Activated CD4-positive, CD25-positive, alpha-beta regulatory T cell treated with anti-CD3 and anti-CD28 coated beads, Interleukin-2, amount 50 U/mL, for 24 hours (primary cell): ENCODE results near the gene QKI.
A peak's percentile ranks its signal among the peaks of the same experiment; 100 is the strongest.
"Not testable (repeated sequence)": the region's sequence is repeated elsewhere in the genome, so short reads cannot be mapped to it uniquely, and the experiment has no call there.

Experiments
- ATAC-seq, 2 donors: fragments of 150-1000 bp; cut with Tn5 transposase; one replicate each; pipeline ENCODE4 v1.10.0; 2021; ENCODE audit warnings: mild to moderate bottlenecking in 1 of 2, moderate library complexity in 1 of 2

QKI gene

DNA sequence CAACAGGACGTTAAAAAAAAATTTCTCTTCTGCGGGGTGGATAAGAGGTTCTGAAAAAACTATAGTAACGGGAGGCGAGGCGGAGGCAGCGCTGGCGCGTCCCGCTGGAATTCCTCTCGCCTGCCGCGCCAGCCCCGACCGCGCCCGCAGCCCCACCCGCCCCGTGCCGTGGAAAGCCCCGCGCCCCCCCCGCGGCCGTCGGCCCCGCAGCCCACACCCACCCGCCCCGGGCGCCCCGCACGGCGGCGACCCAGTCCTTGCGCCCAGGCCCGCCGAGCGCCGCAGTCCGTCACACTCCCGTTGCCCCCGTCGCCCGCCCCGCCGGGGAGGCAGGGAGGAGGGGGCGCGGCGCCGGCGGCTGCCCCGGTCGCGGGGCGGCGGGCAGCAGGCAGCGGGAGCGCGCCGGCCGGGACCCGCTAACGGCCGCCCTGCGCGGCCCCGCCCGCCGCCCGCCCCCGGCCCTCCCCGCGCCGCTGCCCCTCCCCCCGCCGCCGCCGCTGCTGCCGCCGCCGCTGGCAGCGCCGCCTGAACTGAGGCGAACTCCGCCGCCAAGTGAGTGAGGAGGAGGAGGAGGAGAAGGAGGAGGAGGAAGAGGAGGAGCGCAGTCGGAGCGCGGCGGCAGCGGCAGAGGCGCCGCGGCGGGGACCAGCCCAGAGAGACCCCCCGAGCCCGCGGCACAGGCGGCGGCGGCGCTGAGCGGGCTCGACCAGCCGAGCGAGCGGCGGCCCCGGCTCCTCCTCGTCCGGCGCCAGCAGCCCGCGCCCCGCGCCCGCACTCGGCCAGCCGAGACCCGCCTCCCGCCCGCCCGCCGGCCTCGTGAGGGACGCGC, at the start of gene QKI:
QKI (plus strand) TSS at position 602 of the 829 bp plus-strand sequence. CDS start 476 bp downstream, outside the sequence.
- ATAC-seq, result peak; percentile 60 to 63

DNA sequence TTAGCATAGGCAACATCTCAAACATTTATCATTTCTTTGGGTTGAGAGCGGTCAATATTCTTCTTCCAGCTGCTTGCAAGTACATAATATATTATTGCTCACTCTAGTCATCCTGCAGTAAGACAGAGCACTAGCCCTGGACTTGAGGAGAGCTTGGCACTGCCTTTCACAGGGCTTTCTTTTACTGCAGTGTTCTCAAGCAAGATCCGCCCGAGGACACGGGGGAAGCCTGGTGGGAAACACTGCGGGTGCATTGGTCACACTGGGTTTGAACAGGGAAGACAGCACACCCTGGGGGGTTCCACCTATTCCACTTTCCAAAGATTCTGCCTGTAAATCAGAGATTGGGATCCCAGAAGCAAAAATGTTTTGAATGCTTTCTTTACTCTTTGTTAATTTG, 48.2 kb upstream of the QKI start:
- no peak for ATAC-seq

DNA sequence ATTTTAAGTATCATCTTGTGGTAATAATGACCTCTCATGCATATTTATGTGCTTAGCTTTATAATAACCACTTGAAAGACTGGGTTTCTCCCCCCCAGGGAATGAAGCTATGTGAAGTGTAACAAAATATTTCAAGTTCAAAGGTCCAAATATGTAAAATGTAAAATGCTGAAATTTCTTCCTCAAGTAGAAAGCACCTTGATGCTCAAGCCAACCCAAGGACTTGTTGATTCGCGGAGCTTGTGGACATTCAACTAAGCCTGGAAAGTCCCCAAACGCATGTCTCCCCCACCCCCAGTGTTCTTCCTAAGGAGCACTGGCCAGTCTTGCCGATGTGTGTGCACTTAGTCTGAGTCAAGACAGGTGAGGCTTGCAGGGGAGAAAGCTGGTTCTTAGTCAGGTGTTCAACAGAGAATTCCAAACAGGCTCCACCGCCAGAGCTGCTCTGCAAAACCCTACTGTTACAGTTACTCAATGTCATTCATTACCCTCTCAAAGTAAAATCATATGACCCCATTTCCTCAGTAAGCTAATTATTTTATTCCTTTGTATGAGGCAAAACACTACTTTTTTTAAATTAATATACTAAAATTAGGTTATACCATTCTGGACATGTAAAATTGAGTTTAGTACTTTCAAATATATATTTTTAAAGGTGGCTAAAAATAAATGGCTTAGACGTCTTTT, 46.9 kb upstream of the QKI start:
- no peak for ATAC-seq

DNA sequence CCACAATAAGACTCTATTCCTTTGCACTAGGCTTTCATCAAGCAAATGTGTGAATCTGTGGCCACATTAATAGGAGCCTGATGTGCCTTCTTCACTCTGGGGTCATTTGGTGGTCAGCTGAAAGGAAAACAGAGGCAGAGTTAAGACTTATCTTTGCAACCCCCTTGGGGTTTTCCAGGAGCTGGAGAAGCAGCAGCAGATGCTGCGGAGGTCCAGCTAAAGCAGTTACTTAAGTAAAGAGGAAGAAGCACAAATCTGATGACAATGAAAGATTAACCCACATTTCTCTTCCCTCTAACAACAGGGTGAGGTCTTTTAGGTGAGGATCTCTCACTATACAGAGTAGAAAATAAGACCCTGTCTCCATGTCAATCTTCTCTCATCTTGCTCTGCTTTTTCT, 45.4 kb upstream of the QKI start:
- ATAC-seq, result no peak

DNA sequence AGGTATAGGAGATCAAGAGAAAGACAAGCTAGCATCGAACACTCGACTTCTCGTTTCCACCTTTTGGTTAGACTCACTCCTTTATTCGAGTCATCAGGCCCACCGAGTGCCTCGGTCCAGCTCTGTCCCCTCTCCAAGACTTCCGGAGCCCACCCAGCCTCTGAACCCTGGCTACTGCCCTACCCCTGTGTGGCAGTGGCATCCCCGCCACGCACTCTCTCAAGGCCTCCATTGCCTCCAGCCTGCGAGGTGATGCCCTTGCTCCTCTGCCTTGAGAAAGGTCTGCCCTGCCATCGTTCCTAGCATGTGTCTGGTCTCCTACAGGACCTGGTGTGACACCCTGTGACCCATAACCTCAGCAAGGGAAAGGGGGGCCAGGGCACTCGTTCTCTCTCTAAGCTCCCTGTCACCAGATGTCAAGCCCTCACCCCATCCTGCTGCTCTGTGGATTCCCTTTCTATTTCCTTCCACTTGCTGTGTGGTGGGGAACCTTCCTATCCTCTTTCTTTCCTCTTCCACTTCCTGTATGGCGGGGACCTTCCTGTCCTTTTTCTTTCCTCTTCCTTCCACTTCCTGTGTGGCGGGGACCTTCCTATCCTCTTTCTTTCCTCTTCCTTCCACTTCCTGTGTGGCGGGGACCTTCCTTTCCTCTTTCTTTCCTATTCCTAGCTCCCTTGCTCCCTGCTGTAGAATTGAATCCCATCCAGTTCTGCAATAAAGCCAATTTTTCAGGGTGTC, 44.7 kb upstream of the QKI start:
- no peak for ATAC-seq

DNA sequence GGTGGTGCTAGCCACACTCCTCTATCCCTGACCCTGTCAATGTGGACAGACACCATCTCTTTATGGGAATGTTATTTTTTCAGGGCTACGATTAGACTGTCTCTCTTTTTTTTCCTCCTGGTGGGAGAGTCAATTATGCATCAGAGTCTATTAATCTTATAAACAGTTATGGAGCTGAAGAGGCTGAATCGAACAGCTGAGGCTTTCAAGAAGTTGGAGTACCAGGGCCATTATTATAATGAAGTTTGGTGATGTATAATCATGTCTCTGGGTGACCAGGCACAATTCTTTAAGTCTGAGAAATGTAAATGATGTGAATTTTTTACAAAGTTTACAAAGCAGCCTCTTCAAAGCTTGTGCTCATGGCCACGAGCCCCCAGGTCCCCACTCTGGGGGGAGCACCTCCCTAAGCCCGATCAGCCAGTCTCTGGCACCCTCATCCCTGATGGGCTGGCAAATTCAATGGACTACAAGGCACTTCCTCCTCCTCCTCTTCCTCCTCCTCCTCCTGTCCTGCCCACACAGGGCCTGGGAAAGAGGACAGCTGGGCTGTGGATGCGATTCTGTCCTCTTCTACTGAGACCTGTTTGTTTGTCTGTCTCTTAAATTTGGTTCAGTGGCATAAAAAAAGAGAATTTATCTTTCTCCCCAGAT, 43.9 kb upstream of the QKI start:
- no peak for ATAC-seq

DNA sequence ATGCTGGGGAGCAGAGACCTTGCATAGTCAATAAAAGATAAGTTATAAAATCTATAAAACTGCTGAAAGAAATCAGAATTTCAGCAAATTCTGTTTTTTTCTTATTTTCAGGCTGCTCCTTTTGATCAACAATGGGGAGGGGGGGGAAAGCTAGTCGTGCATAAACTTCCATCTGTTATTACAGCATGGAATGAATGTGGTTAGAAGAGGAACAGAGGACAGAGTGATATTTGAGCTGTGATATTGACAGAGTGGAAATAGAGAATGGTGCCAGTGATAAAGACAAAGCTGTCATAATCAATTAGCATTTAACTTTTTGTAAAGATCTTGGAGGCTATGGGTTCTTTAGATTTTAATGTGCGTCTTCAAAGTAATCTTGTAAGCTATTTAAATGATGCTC, 43.4 kb upstream of the QKI start:
- no peak for ATAC-seq

DNA sequence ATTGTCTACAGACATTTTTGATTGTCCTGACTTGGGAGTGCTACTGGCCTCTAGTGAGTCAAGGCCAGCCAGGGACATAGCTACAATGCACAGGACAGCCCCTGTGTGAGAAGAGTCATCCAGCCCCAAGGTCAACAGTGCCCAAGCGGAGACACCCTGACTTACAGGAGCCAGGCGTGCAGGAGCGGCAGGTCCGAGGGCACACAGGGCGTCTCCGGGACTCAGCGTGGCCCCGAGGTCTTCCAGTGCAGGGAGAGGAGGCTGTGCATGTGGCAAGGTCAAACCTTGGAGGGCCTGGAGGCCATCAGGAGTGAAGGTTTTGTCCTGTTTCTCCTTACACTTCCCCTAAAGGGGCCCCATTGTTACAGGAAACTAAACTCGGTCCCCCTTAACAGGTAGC, 41.3 kb upstream of the QKI start:
- ATAC-seq, result no peak

DNA sequence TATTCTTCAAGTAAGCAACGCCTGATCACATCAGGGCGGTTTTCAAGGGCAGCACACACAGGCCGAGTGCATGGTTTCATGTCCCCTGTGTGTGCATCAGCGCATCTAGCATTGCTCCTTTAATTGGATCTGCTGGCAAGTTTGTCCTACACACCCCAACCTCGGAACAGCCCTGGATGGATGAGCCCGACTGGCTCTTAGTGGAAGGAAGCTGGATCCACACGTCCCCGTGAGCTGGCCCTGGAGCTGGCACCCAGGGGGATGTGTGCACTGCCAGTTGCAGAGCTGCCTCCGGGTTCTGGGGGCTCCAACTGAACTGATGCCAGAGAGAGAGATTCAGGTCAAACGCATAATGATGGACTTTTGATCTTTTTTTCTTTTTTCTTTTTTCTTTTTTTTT, 39.2 kb upstream of the QKI start:
- ATAC-seq, result no peak

DNA sequence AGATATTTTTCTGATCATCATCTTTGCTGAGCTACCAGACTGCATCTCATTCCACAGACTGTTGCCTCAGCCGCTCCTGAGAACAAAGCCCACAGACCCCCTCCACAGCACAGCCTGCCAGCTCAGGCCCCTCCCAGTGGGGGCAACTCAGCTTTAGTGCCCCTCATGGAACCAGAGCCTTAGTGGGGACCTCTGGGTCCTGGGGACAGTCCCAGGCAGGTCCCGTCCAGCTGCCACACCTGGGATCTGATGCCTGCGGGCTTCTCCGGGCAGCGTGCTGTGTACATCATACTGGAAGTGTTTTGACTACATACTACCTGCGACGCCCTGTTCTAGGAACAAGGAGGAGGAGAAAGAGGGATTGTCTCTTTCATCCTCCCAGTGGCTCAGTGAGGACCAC, 38.3 kb upstream of the QKI start:
- no peak for ATAC-seq

DNA sequence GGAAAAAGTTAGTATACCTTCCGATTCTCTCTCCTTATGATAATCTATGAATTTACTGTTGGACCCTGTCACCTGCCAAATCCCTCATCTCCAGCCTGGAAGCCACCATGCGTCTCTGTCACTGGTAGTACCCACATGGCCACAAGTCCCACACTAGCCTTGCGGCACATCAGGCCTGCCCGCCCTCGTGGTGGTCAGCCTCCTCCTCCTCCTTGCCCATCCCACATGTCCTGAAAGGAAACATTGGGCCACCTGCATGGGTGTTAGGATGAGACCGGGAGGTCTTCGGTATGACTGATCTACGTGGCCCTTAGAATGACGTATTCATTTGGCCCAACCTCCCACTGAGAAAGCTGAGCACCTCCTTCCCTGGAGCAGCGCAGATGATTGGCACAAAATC, 37.0 kb upstream of the QKI start:
- no peak for ATAC-seq

DNA sequence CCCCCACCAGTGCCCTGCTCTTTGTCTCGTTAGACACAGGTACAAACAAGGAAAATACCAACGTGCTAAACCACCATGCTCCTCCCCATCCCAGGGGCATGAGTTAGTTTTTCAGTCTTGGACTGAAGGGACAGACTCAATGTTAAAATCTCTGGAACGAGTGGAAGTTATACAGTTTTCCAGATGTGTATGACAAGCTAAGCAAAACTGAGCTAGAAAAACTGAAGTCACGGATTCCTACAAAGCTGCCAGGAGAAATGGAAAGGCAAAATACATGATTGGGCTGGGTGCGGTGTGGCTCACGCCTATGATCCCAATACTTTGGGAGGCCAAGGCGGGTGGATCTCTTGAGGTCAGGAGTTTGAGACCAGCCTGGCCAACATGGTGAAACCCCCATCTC, 34.3 kb upstream of the QKI start:
- no peak for ATAC-seq

DNA sequence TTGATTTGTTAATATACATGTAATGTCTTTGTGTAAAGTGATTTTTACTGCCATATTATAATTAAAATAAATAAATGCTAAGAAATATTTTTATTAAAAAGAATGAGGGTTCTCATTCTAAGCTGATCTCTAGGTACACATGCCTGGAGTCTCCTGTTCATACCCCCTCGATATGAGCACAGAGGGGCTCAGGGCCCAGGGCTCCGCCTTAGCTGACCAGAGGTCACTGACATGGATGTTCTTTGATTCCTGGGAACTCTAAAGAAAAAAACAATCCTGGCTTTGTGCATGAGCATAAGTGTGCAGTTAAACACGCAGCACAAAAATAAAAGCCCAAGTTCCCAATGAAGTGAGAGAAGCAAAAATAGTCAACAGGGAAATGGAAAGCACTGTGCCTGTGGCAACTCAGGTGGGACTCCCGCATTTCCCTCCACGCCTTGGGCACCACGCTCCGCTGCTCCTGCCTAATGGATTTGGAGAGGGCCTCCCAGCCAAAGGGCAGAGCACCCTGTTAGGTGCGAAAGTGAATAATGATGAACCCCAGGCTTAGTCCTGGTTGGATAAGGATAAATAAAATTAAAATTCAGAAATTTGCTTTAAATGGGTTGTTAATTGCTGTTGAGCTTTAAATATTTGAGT, 33.3 kb upstream of the QKI start:
- no peak for ATAC-seq

DNA sequence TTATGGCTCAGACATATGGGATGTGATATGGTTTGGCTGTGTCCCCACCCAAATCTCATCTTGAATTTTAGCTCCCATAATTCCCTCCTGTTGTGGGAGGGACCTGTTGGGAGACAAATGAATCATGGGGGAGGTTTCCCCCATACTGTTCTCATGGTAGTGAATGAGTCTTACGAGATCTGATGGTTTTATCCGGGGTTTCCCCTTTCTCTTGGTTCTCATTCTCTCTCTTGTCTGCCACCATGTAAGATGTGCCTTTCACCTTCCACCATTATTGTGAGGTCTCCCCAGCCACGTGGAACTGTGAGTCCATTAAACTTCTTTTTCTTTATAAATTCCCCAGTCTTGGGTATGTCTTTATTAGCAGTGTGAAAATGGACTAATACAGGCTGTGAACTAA, 31.1 kb upstream of the QKI start:
- not testable (repeated sequence) for ATAC-seq

DNA sequence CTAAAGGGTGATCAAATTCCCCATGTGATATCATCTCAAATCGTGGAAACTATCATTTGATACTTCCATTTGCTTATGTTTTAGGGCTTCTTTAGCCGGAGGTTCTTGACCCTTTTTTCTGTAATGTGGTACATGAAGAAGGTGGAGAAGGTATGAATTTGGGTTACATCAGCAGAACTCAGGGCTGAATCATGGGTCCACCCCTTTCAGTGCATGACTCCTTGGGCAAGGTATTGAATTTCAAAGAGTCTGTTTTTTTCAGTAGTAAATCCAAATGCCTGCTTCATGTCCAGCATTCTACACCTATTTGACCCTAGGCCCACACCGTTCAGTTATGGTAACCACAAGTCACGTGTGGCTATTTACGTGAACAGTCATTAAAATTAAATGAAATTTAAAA, 30.6 kb upstream of the QKI start:
- no peak for ATAC-seq

DNA sequence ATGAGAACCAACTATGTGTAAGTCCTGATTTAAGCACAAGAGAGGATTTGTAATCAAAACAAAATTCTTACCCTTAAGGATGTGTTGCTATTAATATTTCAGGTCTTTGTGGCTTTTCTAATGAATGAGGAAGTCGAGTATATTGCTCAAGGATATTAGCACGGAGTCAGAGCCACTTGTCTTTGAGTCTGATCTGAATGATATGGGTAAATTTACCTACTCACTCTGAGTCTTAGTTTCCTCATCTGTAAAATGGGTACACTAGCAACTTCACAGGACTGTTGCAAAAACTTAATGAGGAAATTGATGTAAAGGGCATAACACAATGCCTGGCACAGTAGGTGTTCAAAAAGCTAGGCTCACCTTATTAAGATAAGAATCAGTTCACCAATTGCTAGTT, 30.0 kb upstream of the QKI start:
- ATAC-seq, result no peak

DNA sequence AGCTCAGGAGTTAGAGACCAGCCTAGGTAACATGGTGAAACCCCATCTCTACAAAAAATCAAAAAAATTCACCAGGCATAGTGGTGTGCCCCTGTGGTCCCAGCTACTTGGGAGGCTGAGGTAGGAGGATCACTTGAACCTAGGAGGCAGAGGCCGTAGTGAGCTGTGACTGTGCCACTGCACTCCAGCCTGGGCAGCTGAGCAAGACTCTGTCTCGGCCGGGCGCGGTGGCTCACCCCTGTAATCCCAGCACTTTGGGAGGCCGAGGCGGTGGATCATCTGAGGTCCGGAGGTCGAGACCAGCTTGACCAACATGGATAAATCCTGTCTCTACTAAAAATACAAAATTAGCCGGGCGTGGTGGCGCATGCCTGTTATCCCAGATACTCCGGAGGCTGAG, 29.0 kb upstream of the QKI start:
- not testable (repeated sequence) for ATAC-seq

DNA sequence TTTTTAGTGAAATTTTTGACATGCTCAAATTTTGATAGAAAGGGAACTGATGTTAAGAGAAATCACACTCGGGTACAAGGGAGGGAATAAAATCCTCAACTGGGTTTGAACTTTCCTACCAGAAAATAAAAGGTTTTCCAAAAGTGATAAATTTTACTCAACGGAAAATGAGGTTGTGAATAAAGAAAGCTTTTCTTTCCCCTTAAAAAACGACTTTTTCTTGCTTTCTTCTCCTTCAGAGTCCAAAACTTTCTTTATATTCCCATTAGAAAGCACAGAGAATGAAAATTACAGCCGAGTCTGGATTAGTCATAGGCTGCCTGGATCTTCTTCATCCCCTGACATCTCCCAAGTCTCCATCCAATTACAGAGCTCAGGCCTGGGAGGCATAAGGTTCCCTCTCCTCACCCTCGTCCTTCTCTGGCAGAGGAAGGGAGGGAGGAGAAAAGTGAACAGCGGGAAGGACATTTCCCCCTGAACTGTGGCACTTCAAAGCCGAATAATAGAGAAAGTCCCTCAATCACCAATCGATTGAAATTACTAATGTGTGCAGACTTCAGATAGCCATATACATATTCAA, 28.1 kb upstream of the QKI start:
- ATAC-seq, result no peak

DNA sequence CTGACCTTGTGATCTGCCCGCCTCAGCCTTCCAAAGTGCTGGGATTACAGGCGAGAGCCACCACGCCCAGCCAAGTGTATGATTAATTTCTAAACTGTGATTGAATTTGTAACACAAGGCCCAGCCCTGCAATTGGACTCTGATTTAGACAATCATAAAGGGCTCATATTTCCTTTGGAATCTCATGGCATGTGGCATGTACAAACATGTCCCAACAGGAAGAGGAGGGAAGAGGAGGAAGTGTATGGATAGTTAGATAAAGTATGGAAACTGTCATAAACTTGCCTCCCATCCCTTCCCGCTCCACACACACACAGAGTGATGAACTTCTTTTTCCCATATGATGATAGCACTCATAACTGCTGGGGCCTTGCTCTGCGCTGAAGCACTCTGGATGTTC, 27.2 kb upstream of the QKI start:
- no peak for ATAC-seq

DNA sequence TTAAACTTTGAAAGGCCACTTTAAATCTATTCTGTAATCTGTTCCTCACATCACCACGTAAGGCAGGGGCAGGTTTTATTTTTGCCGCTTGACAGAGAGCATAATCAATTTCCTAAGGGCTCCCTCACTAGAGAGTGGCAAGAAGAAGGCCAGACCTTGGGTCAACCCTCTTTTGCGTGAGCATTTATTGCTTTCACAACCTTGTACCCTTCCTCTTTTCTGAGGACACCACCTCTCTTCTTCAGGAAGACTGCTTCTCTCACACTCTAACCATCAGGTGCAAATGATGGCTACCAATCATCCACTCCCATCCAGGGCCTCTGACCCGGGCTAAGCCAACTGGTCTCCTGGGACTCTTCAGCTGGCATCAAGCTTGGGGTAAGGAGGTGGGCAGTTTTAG, 25.2 kb upstream of the QKI start:
- ATAC-seq, result no peak

DNA sequence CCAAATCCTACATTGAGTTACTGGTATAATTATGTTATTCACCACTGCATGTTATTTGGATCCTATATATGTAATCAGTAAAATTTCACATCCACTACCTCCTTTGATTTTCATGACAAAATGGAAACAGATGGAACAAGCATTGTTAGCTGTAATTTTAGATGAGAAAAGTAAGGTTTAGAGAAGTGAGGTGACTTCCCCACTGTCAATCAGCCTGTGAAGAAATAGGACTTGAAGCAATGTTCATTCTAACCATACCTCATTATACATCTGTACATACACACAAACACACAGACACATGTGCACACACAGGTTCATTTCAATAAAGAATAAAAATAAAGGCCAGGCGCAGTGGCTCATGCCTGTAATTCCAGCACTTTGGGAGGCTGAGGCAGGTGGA, 23.7 kb upstream of the QKI start:
- ATAC-seq, result no peak

DNA sequence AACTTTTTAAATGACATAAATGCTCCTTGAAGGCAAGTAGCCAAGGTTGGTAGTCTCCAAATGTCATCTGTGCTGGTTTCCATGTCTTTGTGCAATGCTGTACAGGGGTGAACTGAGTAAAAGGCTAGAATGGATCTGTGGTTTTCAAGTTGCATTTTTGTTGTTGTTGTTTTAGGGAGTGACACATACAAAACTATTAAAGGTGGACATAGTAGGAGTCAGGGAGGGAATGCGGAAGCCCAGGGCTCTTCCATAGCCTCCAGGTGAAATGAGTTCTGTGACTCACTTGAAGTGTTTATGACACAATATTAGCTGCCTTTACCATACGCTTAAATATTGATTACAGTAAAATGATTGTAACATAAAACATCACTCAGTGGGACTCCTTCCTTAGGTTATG, 22.5 kb upstream of the QKI start:
- no peak for ATAC-seq
